Measurements from ENCODE around the gene AUTS2. TPM values are rescaled to one million over a fixed set of nuclear protein-coding genes. Genes with fewer than 3 reads are reported as not detected.

AUTS2 gene
- total and polyA plus RNA-seq, 10 of the 15 experiments (the other 5 are each of a cell fraction or from before 2014, with no cell fraction given): 6.4 to 55.6 (median 21.6) TPM

DNA sequence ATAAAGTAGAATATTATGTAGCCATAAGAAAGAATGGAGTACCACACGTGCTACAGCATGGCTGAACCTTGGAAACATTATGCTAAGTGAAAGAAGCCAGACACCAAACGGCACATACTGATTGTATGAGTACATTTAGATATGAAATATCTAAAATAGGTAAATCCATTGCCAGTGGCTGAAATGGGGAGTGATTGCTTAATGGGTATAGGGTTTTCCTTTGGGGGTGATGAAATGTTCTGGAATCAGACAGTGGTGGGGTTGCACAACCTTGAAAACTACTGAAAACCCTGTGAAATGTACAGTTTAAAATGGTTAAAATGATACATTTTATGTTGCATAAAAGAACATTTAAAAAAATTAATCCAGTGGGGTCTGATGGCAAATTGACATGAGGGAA, 667.9 kb downstream of the AUTS2 start:
- Histone ChIP-seq H3K27ac (ENCODE audit: control insufficient read depth, insufficient read depth) (no peak overlapping the region), H3K79me2 (ENCODE audit: control insufficient read depth, insufficient read depth, low read length) (no peaks in the 10 kb centered on the region), H3K9ac (ENCODE audit: control insufficient read depth, insufficient read depth, low read length) (no peak overlapping the region), H3K36me3 (ENCODE audit: control insufficient read depth in 2 of 2, insufficient read depth in 2 of 2, low read length in 1 of 2) (no peaks in the 10 kb centered on the region), H3K4me2 (ENCODE audit: control insufficient read depth, insufficient read depth) (no peak overlapping the region), H3K9me3 (replicated peaks; ENCODE audit: control insufficient read depth, insufficient read depth, low read length) (no peaks in the 10 kb centered on the region), H3K4me1 (ENCODE audit: control insufficient read depth, insufficient read depth, low read length) (no peaks in the 10 kb centered on the region), H2AFZ (ENCODE audit: control insufficient read depth, low read depth, low read length) (no peak overlapping the region), H3K4me3 (no peak overlapping the region), H4K20me1 (ENCODE audit: control insufficient read depth, insufficient read depth) (no peaks in the 10 kb centered on the region), H3K27me3 (replicated peaks in 1 of 2; ENCODE audit: control insufficient read depth in 2 of 2, insufficient read depth in 2 of 2, low read length in 1 of 2) (no peaks in the 10 kb centered on the region)
- no peak for DNase-seq (ENCODE audit: low read depth, low spot score)
- WGBS (ENCODE audit: insufficient coverage, insufficient replicate concordance, low lambda C conversion rate, missing lambda C conversion rate): 25% methylated on average over 2 of the region's 2 CpGs
- in situ Hi-C loops (cut with MboI) (no loop called here), intact Hi-C loops (cut with micrococcal nuclease; ENCODE audit: unreplicated experiment) (no loop called here)
- no peak for FAIRE-seq
- ChIA-PET RAD21 (ENCODE audit: unreplicated experiment) (no interaction called here), SMC1A (ENCODE audit: uncharacterized antibody, unreplicated experiment) (no interaction called here), POLR2A (no interaction called here), CTCF (interaction anchor here (1.3 kb wide), 1 partner anchor 432 kb away, joined by 3 read pairs; no protein-coding TSS in a partner anchor)
- TF ChIP-seq NFXL1 (IDR thresholded peaks at IDR 0.05; ENCODE audit: borderline replicate concordance): no peak
- TF ChIP-seq, protein P1, sequence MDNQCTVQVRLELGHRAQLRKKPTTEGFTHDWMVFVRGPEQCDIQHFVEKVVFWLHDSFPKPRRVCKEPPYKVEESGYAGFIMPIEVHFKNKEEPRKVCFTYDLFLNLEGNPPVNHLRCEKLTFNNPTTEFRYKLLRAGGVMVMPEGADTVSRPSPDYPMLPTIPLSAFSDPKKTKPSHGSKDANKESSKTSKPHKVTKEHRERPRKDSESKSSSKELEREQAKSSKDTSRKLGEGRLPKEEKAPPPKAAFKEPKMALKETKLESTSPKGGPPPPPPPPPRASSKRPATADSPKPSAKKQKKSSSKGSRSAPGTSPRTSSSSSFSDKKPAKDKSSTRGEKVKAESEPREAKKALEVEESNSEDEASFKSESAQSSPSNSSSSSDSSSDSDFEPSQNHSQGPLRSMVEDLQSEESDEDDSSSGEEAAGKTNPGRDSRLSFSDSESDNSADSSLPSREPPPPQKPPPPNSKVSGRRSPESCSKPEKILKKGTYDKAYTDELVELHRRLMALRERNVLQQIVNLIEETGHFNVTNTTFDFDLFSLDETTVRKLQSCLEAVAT (IDR thresholded peaks at IDR 0.05): no peak
- TF ChIP-seq RFX5 (IDR thresholded peaks at IDR 0.05; ENCODE audit: low read depth, low read length): no peak
- no peak for TF ChIP-seq BHLHE40 (IDR thresholded peaks at IDR 0.05; ENCODE audit: borderline replicate concordance in 1 of 2, low read depth in 2 of 2, low read length in 1 of 2)
- TF ChIP-seq SREBF1 (IDR thresholded peaks at IDR 0.05; ENCODE audit: low read length): no peak
- no peak for TF ChIP-seq POLR2AphosphoS5 (IDR thresholded peaks at IDR 0.05; ENCODE audit: low read length)
- TF ChIP-seq CHD2 (IDR thresholded peaks at IDR 0.05; ENCODE audit: borderline replicate concordance, low read depth, low read length): no peak
- TF ChIP-seq ZNF24 (IDR thresholded peaks at IDR 0.05): no peak
- TF ChIP-seq EP300 (IDR thresholded peaks at IDR 0.05; ENCODE audit: borderline replicate concordance in 1 of 2, control insufficient read depth in 1 of 2, low read depth in 2 of 2, low read length in 2 of 2): no peak
- TF ChIP-seq HDAC6 (IDR thresholded peaks at IDR 0.05; ENCODE audit: unreplicated experiment): no peak
- no peak for TF ChIP-seq TARDBP (IDR thresholded peaks at IDR 0.05; ENCODE audit: borderline replicate concordance)
- no peak for TF ChIP-seq RAD51 (IDR thresholded peaks at IDR 0.05)
- no peak for TF ChIP-seq NR2C1 (IDR thresholded peaks at IDR 0.05)
- no peak for TF ChIP-seq CHD1 (IDR thresholded peaks at IDR 0.05; ENCODE audit: low read depth, low read length)
- TF ChIP-seq, protein P2, sequence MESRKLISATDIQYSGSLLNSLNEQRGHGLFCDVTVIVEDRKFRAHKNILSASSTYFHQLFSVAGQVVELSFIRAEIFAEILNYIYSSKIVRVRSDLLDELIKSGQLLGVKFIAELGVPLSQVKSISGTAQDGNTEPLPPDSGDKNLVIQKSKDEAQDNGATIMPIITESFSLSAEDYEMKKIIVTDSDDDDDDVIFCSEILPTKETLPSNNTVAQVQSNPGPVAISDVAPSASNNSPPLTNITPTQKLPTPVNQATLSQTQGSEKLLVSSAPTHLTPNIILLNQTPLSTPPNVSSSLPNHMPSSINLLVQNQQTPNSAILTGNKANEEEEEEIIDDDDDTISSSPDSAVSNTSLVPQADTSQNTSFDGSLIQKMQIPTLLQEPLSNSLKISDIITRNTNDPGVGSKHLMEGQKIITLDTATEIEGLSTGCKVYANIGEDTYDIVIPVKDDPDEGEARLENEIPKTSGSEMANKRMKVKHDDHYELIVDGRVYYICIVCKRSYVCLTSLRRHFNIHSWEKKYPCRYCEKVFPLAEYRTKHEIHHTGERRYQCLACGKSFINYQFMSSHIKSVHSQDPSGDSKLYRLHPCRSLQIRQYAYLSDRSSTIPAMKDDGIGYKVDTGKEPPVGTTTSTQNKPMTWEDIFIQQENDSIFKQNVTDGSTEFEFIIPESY (IDR thresholded peaks at IDR 0.05): no peak
- BruUV-seq (replicated peaks): no TSS peak
- ATAC-seq: no peak

Data from GM12878 (cell line).